DOHH2 (cell line): Measurements from ENCODE around the gene DLD.
"Not testable (repeated sequence)": the region's sequence is repeated elsewhere in the genome, so short reads cannot be mapped to it uniquely, and the experiment has no call there.

Experiments
- H3F3A ChIP-seq: fragments of 200-600 bp; sonication (generic), shearing (Covaris generic); 2 replicates; pipeline ENCODE4 v1.6.0; 2016; ENCODE audit warnings: antibody characterized with exemption, mild to moderate bottlenecking; ENCODE audit not compliant: control insufficient read depth, insufficient read depth
- H3K27ac ChIP-seq: fragments of 200-600 bp; sonication (generic); 2 replicates; pipeline ENCODE4 v1.5.1; 2014; ENCODE audit warnings: low read depth, mild to moderate bottlenecking, low read length, moderate library complexity
- H3K27me3 ChIP-seq: fragments of 200-600 bp; sonication (generic); 2 replicates; pipeline ENCODE4 v1.6.1; 2014; ENCODE audit warnings: mild to moderate bottlenecking, low read length, mixed read lengths; ENCODE audit not compliant: control insufficient read depth
- H3K36me3 ChIP-seq: fragments of 200-600 bp; sonication (generic); 2 replicates; pipeline ENCODE4 v1.6.1; 2014; ENCODE audit warnings: mild to moderate bottlenecking, low read length, moderate library complexity, mixed read lengths; ENCODE audit not compliant: control insufficient read depth
- H3K4me1 ChIP-seq: fragments of 200-600 bp; sonication (generic); 2 replicates; pipeline ENCODE4 v1.6.1; 2014; ENCODE audit warnings: mild to moderate bottlenecking, low read length, mixed read lengths; ENCODE audit not compliant: control insufficient read depth
- H3K4me2 ChIP-seq: fragments of 200-600 bp; sonication (generic); 2 replicates; pipeline ENCODE4 v1.6.0; 2014; ENCODE audit warnings: mild to moderate bottlenecking, low read length, moderate library complexity
- H3K4me3 ChIP-seq: fragments of 200-600 bp; sonication (generic); 2 replicates; pipeline ENCODE4 v1.5.1; 2014; ENCODE audit warnings: mild to moderate bottlenecking, low read length, mixed read lengths
- H3K79me2 ChIP-seq: fragments of 200-600 bp; sonication (generic); 2 replicates; pipeline ENCODE4 v1.6.1; 2014; ENCODE audit warnings: mild to moderate bottlenecking, low read length, mixed read lengths; ENCODE audit not compliant: control insufficient read depth
- H3K9me2 ChIP-seq: fragments of 200-600 bp; sonication (generic); replicated peaks from 2 replicates; pipeline ENCODE4 v1.6.1; 2014; ENCODE audit warnings: mild to moderate bottlenecking, low read length, mixed read lengths; ENCODE audit not compliant: control insufficient read depth
- H3K9me3 ChIP-seq: fragments of 200-600 bp; sonication (generic); 2 replicates; pipeline ENCODE4 v1.6.1; 2014; ENCODE audit warnings: antibody characterized with exemption, low read length, mixed read lengths; ENCODE audit not compliant: control insufficient read depth, insufficient read depth
- H4K20me1 ChIP-seq: fragments of 200-600 bp; sonication (generic); 2 replicates; pipeline ENCODE4 v1.6.0; 2014; ENCODE audit warnings: low read depth, mild to moderate bottlenecking, antibody characterized with exemption, low read length, moderate library complexity; ENCODE audit not compliant: control insufficient read depth, insufficient read depth
- CTCF ChIP-seq: fragments of 200-600 bp; sonication (generic); IDR thresholded peaks from one replicate; pipeline ENCODE4 v1.5.1; 2014; ENCODE audit warnings: antibody characterized with exemption, mild to moderate bottlenecking, low read depth, low read length; ENCODE audit not compliant: poor library complexity, severe bottlenecking
- EZH2phosphoT487 ChIP-seq: fragments of 200-600 bp; sonication (generic); IDR thresholded peaks from 2 replicates; pipeline ENCODE4 v1.6.1; 2017; ENCODE audit warnings: borderline replicate concordance, mild to moderate bottlenecking, antibody characterized with exemption, low read length, moderate library complexity, mixed read lengths

DLD gene

GRCh38 chr7:107953265-107953923, 62.4 kb downstream of the DLD start:
- no peak for TF ChIP-seq EZH2phosphoT487
- no peak for TF ChIP-seq CTCF
- no peaks in the 10 kb centered on the region for H4K20me1 ChIP-seq
- no peaks in the 10 kb centered on the region for H3K4me1 ChIP-seq
- H3F3A ChIP-seq, result no peaks in the 10 kb centered on the region
- H3K4me3 ChIP-seq, result no peak overlapping the region
- no peak overlapping the region for H3K27ac ChIP-seq
- peaks cover 9% of the 10 kb centered on the region; the same call in 1 of the 2 replicates for H3K27me3 ChIP-seq
- no peak overlapping the region for H3K4me2 ChIP-seq
- no peaks in the 10 kb centered on the region for H3K36me3 ChIP-seq
- no peaks in the 10 kb centered on the region for H3K9me2 ChIP-seq
- H3K79me2 ChIP-seq, result no peaks in the 10 kb centered on the region
- no peaks in the 10 kb centered on the region for H3K9me3 ChIP-seq

- H3K27ac ChIP-seq, result no peak overlapping the region
- no peaks in the 10 kb centered on the region for H3K9me3 ChIP-seq
- no peaks in the 10 kb centered on the region for H3F3A ChIP-seq
- no peak overlapping the region for H3K4me3 ChIP-seq
- TF ChIP-seq CTCF (no peak), EZH2phosphoT487 (no peak)
- no peaks in the 10 kb centered on the region for H3K36me3 ChIP-seq
- H3K4me1 ChIP-seq, result no peaks in the 10 kb centered on the region
- H3K27me3 ChIP-seq, result peaks cover 7% of the 10 kb centered on the region; the same call in 1 of the 2 replicates
- H3K4me2 ChIP-seq, result no peak overlapping the region
- H3K9me2 ChIP-seq, result no peaks in the 10 kb centered on the region
- H4K20me1 ChIP-seq, result no peaks in the 10 kb centered on the region
- H3K79me2 ChIP-seq, result no peaks in the 10 kb centered on the region
These were observed 62.9 kb downstream of the DLD start for GRCh38 chr7:107953924-107954303.

GRCh38 chr7:107955394-107955793, 64.4 kb downstream of the DLD start:
- H3K4me2 ChIP-seq, result no peak overlapping the region
- H3K36me3 ChIP-seq, result no peaks in the 10 kb centered on the region
- no peaks in the 10 kb centered on the region for H4K20me1 ChIP-seq
- H3K27me3 ChIP-seq, result peaks cover 4% of the 10 kb centered on the region; the same call in 1 of the 2 replicates
- H3K27ac ChIP-seq, result no peak overlapping the region
- H3F3A ChIP-seq, result no peaks in the 10 kb centered on the region
- TF ChIP-seq CTCF, result no peak
- no peak for TF ChIP-seq EZH2phosphoT487
- H3K9me2 ChIP-seq, result no peaks in the 10 kb centered on the region
- no peak overlapping the region for H3K4me3 ChIP-seq
- H3K9me3 ChIP-seq, result no peaks in the 10 kb centered on the region
- no peaks in the 10 kb centered on the region for H3K4me1 ChIP-seq
- H3K79me2 ChIP-seq, result no peaks in the 10 kb centered on the region

- H4K20me1 ChIP-seq, H3K9me3 ChIP-seq, H3F3A ChIP-seq, H3K4me1 ChIP-seq, H3K4me2 ChIP-seq, H3K9me2 ChIP-seq, H3K36me3 ChIP-seq, H3K27me3 ChIP-seq, H3K79me2 ChIP-seq, H3K27ac ChIP-seq, H3K4me3 ChIP-seq: not testable (repeated sequence)
These were observed 66.0 kb downstream of the DLD start for GRCh38 chr7:107956950-107957349.
